ENCODE results near the gene FRYL. TPM values are rescaled to one million over a fixed set of nuclear protein-coding genes. Genes with fewer than 3 reads are reported as not detected.

The FRYL gene
- total and polyA plus RNA-seq, 2 of the 13 experiments (the other 11 are each of a cell fraction or from before 2014, with no cell fraction given) = 9.7 to 19.6 TPM

DNA sequence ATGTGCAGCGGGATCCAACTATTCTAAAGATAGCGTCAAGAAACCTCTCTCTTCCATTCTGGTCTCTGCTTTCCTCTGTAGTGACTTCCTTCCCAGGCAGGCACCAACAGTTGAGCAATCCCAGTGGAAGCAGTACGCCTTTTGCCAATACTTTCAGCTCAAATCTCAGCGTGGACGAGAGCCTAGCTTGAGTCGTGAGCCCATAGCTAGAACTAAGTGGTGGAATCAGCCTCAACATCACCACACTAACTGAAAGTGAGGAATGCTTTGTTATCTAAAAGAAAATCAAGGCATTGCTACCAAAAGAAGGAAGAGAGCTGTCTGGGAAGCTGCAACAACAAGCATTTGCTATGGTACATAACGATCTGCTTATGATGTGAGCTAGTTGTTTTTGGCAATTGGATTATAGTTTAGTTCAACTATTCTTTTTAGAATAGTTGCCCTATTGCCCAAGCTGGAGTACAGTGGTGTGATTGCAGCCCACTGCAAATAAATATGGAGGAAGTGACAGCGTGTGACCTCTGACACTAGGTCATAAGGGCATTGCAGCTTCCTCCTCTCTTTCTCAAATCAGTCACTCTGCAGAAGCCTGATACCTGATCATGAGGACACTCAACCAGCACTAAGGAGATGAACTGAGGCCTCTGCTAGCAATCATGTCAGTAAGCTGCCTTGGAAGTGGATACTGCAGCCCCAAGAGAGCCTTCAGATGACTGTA, 24.7 kb upstream of the FRYL start:
- 35% methylated on average over 8 of the region's 8 CpGs for WGBS (ENCODE audit: low lambda C conversion rate)
- Histone ChIP-seq H3K27me3 (ENCODE audit: control insufficient read depth in 1 of 2, insufficient read depth in 2 of 2, low read length in 2 of 2) (no peaks in the 10 kb centered on the region), H3K36me3 (replicated peaks in 1 of 2; ENCODE audit: control insufficient read depth in 1 of 2, insufficient read depth in 2 of 2, low read length in 2 of 2) (no peaks in the 10 kb centered on the region), H2AFZ (ENCODE audit: low read length) (peak overlapping the region; percentile 69), H3K79me2 (ENCODE audit: insufficient read depth, low read length) (no peaks in the 10 kb centered on the region), H3K4me2 (ENCODE audit: low read depth, low read length) (peak overlapping the region; percentile 77), H3K4me3 (replicated peaks in 1 of 3; ENCODE audit: insufficient read depth in 1 of 3, low read depth in 2 of 3, low read length in 3 of 3) (peak overlapping the region in 1 of 3 experiments; percentile 33; a peak in 2 of 6 replicates), H3K9ac (ENCODE audit: insufficient read depth, low read depth, low read length) (no peak overlapping the region), H3K27ac (ENCODE audit: extremely low read length, insufficient read depth, low read length) (no peak overlapping the region), H3K9me3 (ENCODE audit: low read length) (no peaks in the 10 kb centered on the region), H3K4me1 (ENCODE audit: insufficient read depth, low read length) (peaks cover 28% of the 10 kb centered on the region), H4K20me1 (ENCODE audit: insufficient read depth, low read length) (no peaks in the 10 kb centered on the region)
- CTCF ChIA-PET (ENCODE audit: low intra/inter-chr PET ratio, low total read pairs) = no interaction called here
- no TSS peak for BruUV-seq (replicated peaks)
- in situ Hi-C loops (cut with HindIII; ENCODE audit: extremely low pct_ligation_motif_present, low pct_unique_long_range_greater_than_20kb) (no loop called here), intact Hi-C loops (cut with micrococcal nuclease; ENCODE audit: unreplicated experiment) (no loop called here)
- no peak for FAIRE-seq
- POLR2A ChIA-PET = interaction anchor here (1.2 kb wide), 2 partner anchors 25 to 26 kb away, joined by 3 to 8 read pairs; partner anchors contain the start of genes FRYL and OCIAD1
- DNase-seq (ENCODE audit: low spot score) = peak; percentile 4
- ATAC-seq = peak; percentile 76
- TF ChIP-seq GATAD2A (CRISPR knock-in tag; IDR thresholded peaks at IDR 0.05) = 0 out of 2 replicates have a peak, but pooled peaks have one; percentile 17
- peak; percentile 44; the same call in 1 of the 2 replicates for TF ChIP-seq GABPB1 (CRISPR knock-in tag; IDR thresholded peaks at IDR 0.05)
- TF ChIP-seq NR2C2 (CRISPR knock-in tag; IDR thresholded peaks at IDR 0.05; ENCODE audit: borderline replicate concordance) = peak; percentile 91
- no peak for TF ChIP-seq AKAP8 (CRISPR knock-in tag; IDR thresholded peaks at IDR 0.05)
- TF ChIP-seq GABPA (IDR thresholded peaks at IDR 0.05; ENCODE audit: low read depth, low read length) = 0 out of 2 replicates have a peak, but pooled peaks have one; percentile 25
- TF ChIP-seq GABPA (CRISPR knock-in tag; IDR thresholded peaks at IDR 0.05; ENCODE audit: low read depth) = peak; percentile 72
- peak; percentile 76 to 82; a peak in 2 of 4 replicates for TF ChIP-seq NR2F1 (CRISPR knock-in tag; IDR thresholded peaks at IDR 0.05)
- no peak for TF ChIP-seq FOXO1 (CRISPR knock-in tag; IDR thresholded peaks at IDR 0.05)
- TF ChIP-seq FOXA3 (CRISPR knock-in tag; IDR thresholded peaks at IDR 0.05) = 0 out of 2 replicates have a peak, but pooled peaks have one; percentile 11
- no peak for TF ChIP-seq TRAFD1 (CRISPR knock-in tag; IDR thresholded peaks at IDR 0.05; ENCODE audit: borderline replicate concordance)
- TF ChIP-seq TFDP1 (CRISPR knock-in tag; IDR thresholded peaks at IDR 0.05; ENCODE audit: borderline replicate concordance) = no peak
- peak; percentile 83 for TF ChIP-seq NR2F2 (IDR thresholded peaks at IDR 0.05; ENCODE audit: borderline replicate concordance, low read depth)
- no peak for TF ChIP-seq SOX6 (IDR thresholded peaks at IDR 0.05)
- TF ChIP-seq SOX6 (CRISPR knock-in tag; IDR thresholded peaks at IDR 0.05) = peak; percentile 26; the same call in 1 of the 2 replicates
- 0 out of 2 replicates have a peak, but pooled peaks have one; percentile 27 for TF ChIP-seq HHEX (CRISPR knock-in tag; IDR thresholded peaks at IDR 0.05)
- peak; percentile 68 for TF ChIP-seq CEBPG (CRISPR knock-in tag; IDR thresholded peaks at IDR 0.05)
- TF ChIP-seq ZMYM4 (CRISPR knock-in tag; IDR thresholded peaks at IDR 0.05) = peak; percentile 30; the same call in 1 of the 2 replicates
- TF ChIP-seq CEBPB (IDR thresholded peaks at IDR 0.05; ENCODE audit: borderline replicate concordance, low read depth, low read length) = peak; percentile 56; the same call in 1 of the 2 replicates
- TF ChIP-seq, protein P1, sequence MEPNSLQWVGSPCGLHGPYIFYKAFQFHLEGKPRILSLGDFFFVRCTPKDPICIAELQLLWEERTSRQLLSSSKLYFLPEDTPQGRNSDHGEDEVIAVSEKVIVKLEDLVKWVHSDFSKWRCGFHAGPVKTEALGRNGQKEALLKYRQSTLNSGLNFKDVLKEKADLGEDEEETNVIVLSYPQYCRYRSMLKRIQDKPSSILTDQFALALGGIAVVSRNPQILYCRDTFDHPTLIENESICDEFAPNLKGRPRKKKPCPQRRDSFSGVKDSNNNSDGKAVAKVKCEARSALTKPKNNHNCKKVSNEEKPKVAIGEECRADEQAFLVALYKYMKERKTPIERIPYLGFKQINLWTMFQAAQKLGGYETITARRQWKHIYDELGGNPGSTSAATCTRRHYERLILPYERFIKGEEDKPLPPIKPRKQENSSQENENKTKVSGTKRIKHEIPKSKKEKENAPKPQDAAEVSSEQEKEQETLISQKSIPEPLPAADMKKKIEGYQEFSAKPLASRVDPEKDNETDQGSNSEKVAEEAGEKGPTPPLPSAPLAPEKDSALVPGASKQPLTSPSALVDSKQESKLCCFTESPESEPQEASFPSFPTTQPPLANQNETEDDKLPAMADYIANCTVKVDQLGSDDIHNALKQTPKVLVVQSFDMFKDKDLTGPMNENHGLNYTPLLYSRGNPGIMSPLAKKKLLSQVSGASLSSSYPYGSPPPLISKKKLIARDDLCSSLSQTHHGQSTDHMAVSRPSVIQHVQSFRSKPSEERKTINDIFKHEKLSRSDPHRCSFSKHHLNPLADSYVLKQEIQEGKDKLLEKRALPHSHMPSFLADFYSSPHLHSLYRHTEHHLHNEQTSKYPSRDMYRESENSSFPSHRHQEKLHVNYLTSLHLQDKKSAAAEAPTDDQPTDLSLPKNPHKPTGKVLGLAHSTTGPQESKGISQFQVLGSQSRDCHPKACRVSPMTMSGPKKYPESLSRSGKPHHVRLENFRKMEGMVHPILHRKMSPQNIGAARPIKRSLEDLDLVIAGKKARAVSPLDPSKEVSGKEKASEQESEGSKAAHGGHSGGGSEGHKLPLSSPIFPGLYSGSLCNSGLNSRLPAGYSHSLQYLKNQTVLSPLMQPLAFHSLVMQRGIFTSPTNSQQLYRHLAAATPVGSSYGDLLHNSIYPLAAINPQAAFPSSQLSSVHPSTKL (CRISPR knock-in tag; IDR thresholded peaks at IDR 0.05) = 0 out of 2 replicates have a peak, but pooled peaks have one; percentile 13
- TF ChIP-seq SSRP1 (CRISPR knock-in tag; IDR thresholded peaks at IDR 0.05) = no peak

Data from HepG2 (cell line).